SJSA1 (cell line): Measurements from ENCODE around the gene GNLY. TPM values are rescaled to one million over a fixed set of nuclear protein-coding genes. Genes with fewer than 3 reads are reported as not detected.

Experiments
- total RNA-seq: library from RNA; depleted of rRNA; stranded (reverse); fragments of >200 nt; shearing (Covaris generic); gene quantifications from 2 replicates; pipeline ENCODE4 v1.2.3, GENCODE V29; 2014; rRNA removed

Gene GNLY
- total RNA-seq, 1 experiment from 2014 or later: not detected

Other genes starting within 250 kb of the GNLY start
- 84.2 and 92.7 TPM in 2 replicates for gene MAT2A, start 155.2 kb upstream of the GNLY start, total RNA-seq
- gene GGCX, start 132.9 kb upstream of the GNLY start, total RNA-seq: 38.0 and 41.2 TPM in 2 replicates
- gene VAMP8, start 116.8 kb upstream of the GNLY start, total RNA-seq: not detected in 2 replicates
- 37.0 and 47.5 TPM in 2 replicates for gene VAMP5, start 109.9 kb upstream of the GNLY start, total RNA-seq
- gene RNF181, start 98.6 kb upstream of the GNLY start, total RNA-seq: 212 and 219 TPM in 2 replicates
- gene TMEM150A, start 91.7 kb upstream of the GNLY start, total RNA-seq: 1.0 and 5.1 TPM in 2 replicates
- 12.2 and 16.0 TPM in 2 replicates for gene C2orf68, start 82.3 kb upstream of the GNLY start, total RNA-seq
- gene USP39, start 78.2 kb upstream of the GNLY start, total RNA-seq: 107 and 128 TPM in 2 replicates
- gene SFTPB, start 26.2 kb upstream of the GNLY start, total RNA-seq: not detected in 2 replicates
- 9.8 and 16.4 TPM in 2 replicates for gene ATOH8, start 59.6 kb downstream of the GNLY start, total RNA-seq
- 84.5 and 89.7 TPM in 2 replicates for gene ST3GAL5, start 194.6 kb downstream of the GNLY start, total RNA-seq